CD4-positive, alpha-beta T cell treated with Interferon alpha-2 for 1 hour (primary cell): ENCODE data around the gene ELFN1.
"Not testable (repeated sequence)": the region's sequence is repeated elsewhere in the genome, so short reads cannot be mapped to it uniquely, and the experiment has no call there.

Experiments used
- DNase-seq, 2 donors: peaks; one replicate each; pipeline ENCODE4 v3.0.0-alpha.2; 2020 to 2022

ELFN1 gene

GRCh38 chr7:1762238-1762945 lies 92.3 kb downstream of the ELFN1 start:
- DNase-seq = no peak

GRCh38 chr7:1763033-1763432 lies 93.0 kb downstream of the ELFN1 start:
- no peak for DNase-seq

DNA sequence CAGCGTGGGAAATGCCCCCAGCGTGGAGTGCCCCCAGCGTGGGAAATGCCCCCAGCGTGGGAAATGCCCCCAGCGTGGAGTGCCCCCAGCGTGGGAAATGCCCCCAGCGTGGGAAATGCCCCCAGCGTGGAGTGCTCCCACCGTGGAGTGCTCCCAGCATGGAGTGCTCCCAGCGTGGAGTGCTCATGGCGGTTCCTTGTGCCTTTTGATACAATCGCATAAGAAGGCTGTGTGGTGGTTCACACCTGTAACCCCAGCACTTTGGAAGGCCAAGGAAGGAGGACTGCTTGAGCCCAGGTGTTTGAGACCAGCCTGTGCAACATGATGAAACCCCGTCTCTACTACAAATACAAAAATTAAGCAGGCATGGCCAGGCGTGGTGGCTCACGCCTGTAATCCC lies 93.8 kb downstream of the ELFN1 start:
- DNase-seq = not testable (repeated sequence)

DNA sequence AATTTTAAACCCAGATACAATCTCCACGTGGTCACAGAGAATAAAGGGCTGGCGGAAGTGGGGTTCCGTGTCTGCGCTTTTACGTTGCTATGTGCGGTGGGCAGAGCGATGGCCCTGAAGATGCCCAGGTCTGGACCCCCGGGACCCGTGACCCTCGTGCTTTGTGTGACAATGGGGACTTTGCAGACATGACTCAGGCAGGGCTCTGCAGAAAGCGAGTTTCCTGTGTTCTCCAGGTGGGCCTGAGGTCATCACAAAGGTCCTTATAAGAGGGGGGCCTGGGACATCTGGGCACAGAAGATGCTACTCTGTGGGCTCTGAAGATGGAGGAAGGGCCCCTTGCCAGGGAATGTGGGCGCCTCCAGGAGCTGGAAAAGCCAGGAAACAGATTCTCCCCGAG lies 95.3 kb downstream of the ELFN1 start:
- no peak for DNase-seq

DNA sequence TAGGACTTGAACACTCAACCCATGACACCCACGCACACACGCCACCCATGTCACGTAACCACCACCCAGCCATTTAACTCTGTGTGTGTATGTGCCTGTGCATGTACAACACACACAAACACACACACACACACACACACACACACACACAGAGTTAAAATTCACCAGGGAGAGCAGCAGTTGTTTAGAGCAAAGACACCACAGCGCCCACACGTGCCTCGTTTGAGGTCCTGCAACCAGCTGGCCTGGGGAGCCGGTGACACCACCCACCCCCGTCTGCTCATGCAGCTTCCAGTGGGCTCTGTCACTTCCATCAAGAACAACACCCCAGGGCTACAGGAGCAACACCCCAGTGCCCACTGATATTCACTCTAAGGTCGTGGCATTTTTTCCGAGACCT lies 97.4 kb downstream of the ELFN1 start:
- DNase-seq = no peak

DNA sequence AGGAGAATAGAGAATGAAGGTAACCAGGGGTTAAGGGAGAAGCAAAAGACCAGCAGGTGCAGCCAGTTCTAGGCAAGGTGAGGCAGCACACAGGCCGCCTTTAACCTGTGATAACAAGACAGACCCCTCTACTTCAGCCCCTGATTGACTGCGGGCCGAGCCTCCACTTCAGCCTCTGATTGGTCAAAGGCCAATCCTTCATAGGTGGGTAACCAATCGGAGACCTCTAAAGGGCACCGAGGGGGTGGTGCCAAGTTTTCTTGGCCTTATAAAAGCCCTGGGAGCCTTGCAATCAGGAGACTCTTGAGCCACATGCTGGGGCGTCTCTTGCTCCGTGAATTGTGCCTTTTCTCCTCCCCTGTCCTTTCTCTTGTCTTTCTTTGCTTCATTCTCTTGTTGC lies 98.8 kb downstream of the ELFN1 start:
- no peak for DNase-seq

- no peak for DNase-seq
Measured at GRCh38 chr7:1769286-1770200, 99.5 kb downstream of the ELFN1 start.

DNA sequence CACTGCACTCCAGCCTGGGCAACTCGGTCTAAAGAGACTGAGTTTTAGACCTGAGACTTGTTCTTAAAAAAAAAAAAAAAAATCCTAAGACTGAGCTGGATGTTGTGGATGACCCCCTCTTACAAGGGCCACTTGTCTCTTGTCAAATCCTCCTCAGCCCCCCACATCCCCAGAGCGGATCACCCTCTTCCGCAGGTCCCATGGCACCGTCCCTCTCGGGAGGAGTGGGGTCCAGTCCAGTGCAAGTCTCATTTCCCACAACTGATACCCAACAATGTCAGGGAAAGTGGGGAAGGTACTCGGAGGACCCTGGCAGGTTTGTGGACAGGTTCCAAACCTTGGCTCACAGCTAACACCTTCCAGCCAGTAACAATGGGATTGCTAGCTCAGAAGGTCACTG lies 100.3 kb downstream of the ELFN1 start:
- no peak for DNase-seq

DNA sequence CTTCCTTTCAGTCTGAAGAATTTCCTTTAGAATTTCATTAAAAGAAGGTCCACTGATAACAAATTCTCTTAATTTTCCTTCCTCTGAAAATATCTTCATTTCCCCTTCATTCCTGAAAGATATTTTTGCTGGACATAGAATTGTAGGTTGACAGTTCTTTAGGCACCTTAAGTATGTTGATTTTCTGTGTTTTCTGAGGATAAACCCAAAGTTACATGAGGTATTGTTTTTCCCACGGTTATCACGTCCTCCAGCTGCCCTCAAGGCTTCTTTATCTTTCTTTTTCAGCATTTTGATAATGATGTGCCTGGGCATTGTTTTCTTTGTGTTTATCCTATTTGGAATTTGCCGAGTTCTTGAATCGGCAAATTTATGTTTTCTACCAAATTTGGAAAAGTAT lies 105.3 kb downstream of the ELFN1 start:
- no peak for DNase-seq

DNA sequence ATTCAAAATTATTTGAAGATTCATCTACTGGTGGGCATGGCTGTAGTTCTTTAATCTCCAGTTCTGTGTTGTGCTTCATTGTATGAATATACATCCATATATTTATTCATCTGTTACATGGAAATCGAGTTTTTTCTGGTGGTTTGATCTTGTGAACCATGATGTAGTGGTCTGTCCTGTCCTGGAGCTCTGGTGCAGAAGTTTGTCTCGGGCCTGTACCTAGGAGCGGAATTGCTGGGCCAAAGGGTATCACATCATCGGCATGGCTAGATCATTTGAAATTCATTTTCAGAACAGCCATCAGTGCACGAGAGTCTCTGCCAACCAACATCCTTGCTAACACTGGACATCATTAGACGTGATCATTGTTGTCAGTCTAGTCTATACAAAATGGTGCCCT lies 107.0 kb downstream of the ELFN1 start:
- DNase-seq = no peak

DNA sequence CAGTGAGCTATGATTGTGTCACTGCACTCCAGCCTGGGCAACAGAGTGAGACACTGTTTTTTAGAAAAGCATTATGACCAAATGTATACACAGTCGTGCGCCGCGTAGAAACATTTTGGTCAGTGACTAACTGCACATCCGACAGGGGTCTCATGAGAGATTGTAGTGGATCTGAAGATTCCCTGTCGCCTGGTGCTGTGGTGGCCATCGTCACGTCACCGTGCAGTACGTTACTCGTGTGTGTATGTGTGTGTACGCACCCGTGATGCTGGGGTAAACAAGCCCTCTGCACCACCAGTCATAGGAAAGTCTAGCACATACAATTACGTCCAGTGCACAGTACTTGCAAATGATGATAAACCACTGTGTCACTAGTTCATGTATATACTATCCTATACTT lies 109.4 kb downstream of the ELFN1 start:
- DNase-seq = no peak

GRCh38 chr7:1781369-1781768 lies 111.3 kb downstream of the ELFN1 start:
- DNase-seq = no peak

- DNase-seq = no peak
Measured at GRCh38 chr7:1785839-1786238, 115.8 kb downstream of the ELFN1 start.

DNA sequence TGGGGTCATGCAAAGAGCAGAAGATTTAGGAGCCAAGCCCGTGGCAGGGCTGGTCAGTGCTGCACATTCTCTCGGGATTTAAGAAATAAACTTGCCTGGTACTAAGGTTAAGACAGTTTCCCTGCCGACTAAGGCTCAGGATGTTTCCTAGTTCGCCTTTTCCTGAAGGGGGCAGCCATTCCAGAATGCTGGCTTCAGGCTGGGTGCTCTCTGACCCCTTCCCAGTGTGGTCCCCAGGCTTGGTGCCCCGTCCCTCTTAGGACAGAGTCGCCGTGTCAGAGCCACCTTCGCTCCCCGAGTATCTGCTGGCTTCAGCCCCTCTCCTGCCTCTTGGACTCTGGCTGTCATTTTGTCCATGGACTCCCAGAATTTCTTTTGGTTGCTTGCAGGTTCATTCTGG lies 117.2 kb downstream of the ELFN1 start:
- no peak for DNase-seq

DNA sequence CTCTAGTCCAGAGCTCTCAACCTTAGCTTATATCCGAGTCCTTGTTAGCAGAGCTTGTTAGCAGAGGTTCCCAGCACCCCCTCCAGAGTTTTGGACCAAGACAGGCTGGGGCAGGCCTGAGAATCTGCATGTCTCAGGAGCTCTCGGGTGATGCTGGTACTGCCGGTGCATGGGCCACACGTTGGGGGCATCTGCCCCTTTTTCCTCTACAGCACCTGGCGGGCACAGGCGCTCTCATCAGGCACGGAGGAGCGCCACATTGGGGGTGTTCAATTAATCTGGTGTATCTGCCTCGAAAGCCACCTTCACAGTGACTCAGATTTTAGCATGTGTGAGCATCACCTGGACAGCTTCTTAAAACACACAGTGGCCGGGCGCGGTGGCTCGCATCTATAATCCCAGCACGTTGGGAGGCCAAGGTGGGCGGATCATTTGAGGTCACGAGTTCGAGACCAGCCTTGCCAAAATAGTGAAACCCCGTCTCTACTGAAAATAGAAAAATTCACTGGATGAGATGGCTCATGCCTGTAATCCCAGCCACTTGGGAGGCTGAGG lies 117.7 kb downstream of the ELFN1 start:
- DNase-seq = no peak

GRCh38 chr7:1794888-1795542 lies 124.9 kb downstream of the ELFN1 start:
- no peak for DNase-seq
